ENCODE data around the gene EVPL. TPM values are rescaled to one million over a fixed set of nuclear protein-coding genes. Genes with fewer than 3 reads are reported as not detected.

The EVPL gene
- 22.2 and 24.8 TPM in 2 replicates for total RNA-seq

DNA sequence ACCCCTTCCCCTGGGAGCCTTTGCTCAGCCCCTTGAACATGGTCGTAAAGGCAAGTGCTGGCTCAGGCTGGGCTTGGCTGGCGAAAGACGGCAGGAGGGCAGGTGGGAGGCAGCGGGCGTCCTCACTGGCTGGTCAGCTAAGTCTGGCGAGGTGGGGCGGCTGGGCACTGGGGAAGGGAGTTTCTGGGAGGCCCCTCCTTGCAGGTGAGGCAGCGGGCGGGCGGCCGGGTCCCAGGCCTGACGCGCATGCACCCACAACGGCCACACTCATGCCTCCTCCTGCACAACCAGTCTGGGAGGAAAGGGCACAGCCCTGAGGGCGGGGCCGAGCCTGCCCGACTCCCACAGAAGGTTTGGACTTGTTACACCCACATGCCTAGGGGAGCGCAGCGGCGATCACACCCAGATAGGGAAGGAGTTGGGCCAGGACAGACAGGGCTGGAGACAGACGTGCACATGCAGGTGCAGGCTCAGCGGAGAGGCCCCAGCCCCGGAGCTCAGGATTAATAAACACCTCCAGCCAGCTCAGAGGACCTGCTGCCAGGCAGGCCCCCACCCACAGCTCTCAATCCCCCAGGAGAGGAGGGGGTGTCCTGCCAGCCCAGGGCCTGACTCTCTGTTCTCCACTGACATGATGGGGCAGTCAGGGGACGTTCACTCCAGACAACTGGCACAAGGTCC, at the start of gene EVPL:
Gene EVPL (minus strand): TSS at position 148 of the 681 bp plus-strand sequence. CDS start 108 bp downstream, at position 40.
- H3K4me3 ChIP-seq (ENCODE audit: low read depth, low read length): peak within 1 kb of the TSS; percentile 63
- TF ChIP-seq, protein P1, sequence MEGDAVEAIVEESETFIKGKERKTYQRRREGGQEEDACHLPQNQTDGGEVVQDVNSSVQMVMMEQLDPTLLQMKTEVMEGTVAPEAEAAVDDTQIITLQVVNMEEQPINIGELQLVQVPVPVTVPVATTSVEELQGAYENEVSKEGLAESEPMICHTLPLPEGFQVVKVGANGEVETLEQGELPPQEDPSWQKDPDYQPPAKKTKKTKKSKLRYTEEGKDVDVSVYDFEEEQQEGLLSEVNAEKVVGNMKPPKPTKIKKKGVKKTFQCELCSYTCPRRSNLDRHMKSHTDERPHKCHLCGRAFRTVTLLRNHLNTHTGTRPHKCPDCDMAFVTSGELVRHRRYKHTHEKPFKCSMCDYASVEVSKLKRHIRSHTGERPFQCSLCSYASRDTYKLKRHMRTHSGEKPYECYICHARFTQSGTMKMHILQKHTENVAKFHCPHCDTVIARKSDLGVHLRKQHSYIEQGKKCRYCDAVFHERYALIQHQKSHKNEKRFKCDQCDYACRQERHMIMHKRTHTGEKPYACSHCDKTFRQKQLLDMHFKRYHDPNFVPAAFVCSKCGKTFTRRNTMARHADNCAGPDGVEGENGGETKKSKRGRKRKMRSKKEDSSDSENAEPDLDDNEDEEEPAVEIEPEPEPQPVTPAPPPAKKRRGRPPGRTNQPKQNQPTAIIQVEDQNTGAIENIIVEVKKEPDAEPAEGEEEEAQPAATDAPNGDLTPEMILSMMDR (conservative IDR thresholded peaks at IDR 0.05; ENCODE audit: low read depth, low read length): no peak
- no peak for DNase-seq (ENCODE audit: low read depth)

DNA sequence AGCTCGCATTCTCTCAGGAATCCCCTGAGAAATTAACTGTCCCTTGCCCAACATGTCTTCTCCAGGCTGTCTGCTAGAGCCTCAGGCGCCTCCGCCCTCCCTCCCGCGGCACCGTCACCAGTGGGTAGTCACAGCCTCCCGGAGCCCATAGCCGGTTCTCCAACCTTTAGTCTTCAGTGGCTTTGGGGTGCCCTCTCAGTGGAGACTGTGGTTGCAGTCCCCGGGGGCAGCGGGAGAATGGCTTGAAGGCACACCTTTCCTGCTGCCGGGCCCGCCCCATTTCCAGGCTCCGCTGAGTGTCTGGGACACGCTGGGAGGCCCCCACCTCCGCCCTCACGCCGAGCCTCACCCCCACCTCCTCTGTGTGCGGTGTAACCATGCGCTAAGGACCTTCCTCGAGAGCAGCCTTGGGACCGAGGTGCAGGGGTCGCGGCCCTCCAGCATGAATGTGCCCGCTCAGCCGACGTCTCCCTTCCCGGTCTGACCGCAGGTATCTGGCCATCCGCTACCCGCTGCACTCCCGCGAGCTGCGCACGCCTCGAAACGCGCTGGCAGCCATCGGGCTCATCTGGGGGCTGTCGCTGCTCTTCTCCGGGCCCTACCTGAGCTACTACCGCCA, 49.1 kb upstream of the EVPL start:
- no peak for DNase-seq (ENCODE audit: low read depth)
- TF ChIP-seq, protein P1 (conservative IDR thresholded peaks at IDR 0.05; ENCODE audit: low read depth, low read length): no peak
- H3K4me3 ChIP-seq (ENCODE audit: low read depth, low read length): no peak overlapping the region

DNA sequence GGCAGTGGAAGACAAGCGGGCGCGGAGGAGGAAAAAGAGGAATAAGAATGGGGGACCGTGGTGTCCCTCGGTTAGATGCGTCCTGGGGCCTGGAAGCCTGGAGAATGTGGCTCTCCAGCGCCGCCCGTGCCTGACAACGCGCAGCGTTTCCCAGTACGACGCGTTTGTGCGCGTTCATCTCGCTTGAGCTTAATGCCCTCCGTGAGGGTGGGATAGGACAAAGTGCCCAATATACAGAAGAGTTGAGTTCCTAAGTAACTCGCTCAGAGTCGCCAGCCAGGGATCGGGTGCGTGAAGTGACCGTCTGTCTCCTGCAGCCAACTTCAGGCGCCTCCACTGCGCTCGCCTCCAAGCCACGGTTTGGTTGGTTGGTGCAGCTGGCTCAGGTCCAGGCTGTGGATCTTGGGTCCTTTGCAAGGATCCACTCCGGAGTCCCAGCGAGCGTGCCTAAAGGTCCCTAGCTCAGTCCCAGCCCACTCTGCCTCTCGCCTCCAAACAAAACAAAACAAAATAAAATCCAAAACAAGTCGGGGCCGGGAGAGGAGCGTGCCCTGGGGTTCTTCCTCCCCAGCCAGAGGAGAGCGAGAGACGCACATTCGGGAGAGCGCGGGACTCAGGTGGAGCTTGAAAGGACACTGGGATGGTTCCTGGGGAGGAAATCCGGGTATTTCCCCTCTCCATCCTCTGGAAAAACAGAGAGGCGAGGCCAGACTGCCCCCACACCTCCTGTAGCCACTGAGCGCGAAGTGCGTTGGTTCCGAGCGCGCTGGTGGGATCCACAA, 48.4 kb upstream of the EVPL start:
- TF ChIP-seq, protein P1 (conservative IDR thresholded peaks at IDR 0.05; ENCODE audit: low read depth, low read length): no peak
- DNase-seq (ENCODE audit: low read depth): no peak
- H3K4me3 ChIP-seq (ENCODE audit: low read depth, low read length): no peak overlapping the region

DNA sequence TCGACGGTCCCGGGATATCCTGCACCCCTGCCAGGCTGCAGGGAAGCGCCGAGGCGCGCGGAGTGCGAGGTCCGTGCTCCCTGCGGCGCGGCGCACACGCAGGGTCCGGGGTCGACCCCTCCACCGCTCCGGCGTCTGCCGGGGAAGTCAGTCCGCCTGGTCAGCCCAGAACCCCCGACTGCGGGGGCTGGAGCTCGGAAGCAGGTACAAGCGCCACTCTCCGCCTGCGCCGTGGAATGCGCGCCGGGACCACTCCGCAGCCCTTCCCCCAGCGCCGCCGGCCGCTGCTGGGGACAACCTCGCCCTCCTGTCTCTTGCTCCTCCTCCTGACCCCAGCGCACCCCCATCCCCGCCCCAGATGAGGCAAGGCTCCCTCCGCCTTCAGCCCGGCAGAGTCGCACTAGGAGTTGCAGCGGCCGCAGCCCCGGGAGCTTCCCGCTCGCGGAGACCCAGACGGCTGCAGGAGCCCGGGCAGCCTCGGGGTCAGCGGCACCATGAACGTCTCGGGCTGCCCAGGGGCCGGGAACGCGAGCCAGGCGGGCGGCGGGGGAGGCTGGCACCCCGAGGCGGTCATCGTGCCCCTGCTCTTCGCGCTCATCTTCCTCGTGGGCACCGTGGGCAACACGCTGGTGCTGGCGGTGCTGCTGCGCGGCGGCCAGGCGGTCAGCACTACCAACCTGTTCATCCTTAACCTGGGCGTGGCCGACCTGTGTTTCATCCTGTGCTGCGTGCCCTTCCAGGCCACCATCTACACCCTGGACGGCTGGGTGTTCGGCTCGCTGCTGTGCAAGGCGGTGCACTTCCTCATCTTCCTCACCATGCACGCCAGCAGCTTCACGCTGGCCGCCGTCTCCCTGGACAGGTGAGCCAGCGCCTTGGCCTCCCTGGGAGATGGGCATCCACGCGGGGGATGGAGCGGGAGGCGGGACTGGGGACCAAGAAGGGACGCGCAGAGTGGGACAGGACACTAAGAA, 47.6 kb upstream of the EVPL start, which contains the start of gene GALR2:
Gene GALR2 (plus strand): TSS at position 392 of the 974 bp plus-strand sequence. CDS start 103 bp downstream, at position 495.
- TF ChIP-seq, protein P1 (conservative IDR thresholded peaks at IDR 0.05; ENCODE audit: low read depth, low read length): no peak
- no peak within 1 kb of the TSS for H3K4me3 ChIP-seq (ENCODE audit: low read depth, low read length)
- no peak for DNase-seq (ENCODE audit: low read depth)

DNA sequence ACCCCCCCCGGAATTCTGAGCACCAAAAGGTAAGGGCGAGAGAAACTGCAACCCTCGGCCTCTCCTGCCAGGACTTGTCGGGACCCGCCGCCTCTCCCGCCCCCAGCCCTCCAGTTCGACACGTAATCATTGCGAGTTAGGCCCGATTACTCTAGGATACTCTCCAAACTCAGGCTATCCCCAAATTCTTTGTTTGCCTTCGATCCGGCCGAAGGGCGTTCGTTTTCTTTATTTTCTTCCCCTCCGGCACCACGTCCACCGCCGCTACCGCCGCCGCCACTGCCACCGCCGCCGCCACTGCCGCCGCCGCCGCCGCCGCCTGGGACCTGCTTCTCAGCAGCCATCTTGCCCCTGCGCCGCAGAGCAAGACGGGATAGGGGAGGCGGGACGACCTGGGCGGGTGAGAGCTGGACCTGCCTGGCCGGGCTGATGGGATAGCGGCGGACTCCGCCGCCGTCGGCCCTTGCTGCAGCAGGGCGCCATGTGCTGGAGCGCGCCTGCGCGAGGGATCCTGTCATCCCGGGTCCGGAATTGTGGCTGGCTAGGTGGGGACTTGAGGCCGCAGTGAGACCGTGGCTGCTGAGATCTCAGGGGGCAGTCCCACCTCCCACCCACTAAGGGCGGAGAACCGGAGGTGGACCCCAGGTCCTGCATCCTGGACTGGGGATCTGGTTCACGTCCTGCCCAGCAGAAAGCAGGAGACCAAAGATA, 45.2 kb upstream of the EVPL start, which contains the start of gene SRP68:
Gene SRP68 (minus strand): TSS at position 370 of the 711 bp plus-strand sequence. CDS start 26 bp downstream, at position 344.
- TF ChIP-seq, protein P1 (conservative IDR thresholded peaks at IDR 0.05; ENCODE audit: low read depth, low read length): no peak
- DNase-seq (ENCODE audit: low read depth): peak; percentile 40
- peak within 1 kb of the TSS; percentile 97 for H3K4me3 ChIP-seq (ENCODE audit: low read depth, low read length)

Data from epithelial cell of proximal tubule (primary cell).